ENCODE data around the gene GALT. TPM values are rescaled to one million over a fixed set of nuclear protein-coding genes. Genes with fewer than 3 reads are reported as not detected.

GALT gene
- total and polyA plus RNA-seq, 4 donors = 58.6 to 196 (median 115) TPM

GRCh38 chr9:34669809-34670562 is 23.5 kb downstream of the GALT start:
- Histone ChIP-seq H3K4me1 (ENCODE audit: control insufficient read depth in 4 of 4, insufficient read depth in 4 of 4, low read length in 3 of 4) (peaks cover 2 to 25% (median 14%) of the 10 kb centered on the region in 4 donors), H3K27ac (ENCODE audit: low read depth in 1 of 2, low read length in 2 of 2) (no peak overlapping the region), H3K4me3 (ENCODE audit: low read depth in 1 of 3, low read length in 3 of 3) (no peak overlapping the region), H3K36me3 (ENCODE audit: control insufficient read depth in 4 of 4, insufficient read depth in 3 of 4, low read depth in 1 of 4, low read length in 3 of 4) (peaks cover 0 to 5% (median 0%) of the 10 kb centered on the region in 4 donors), H3K27me3 (ENCODE audit: control insufficient read depth in 4 of 4, insufficient read depth in 4 of 4, low read length in 3 of 4) (no peaks in the 10 kb centered on the region), H3K9me3 (ENCODE audit: control insufficient read depth in 4 of 4, low read length in 3 of 4) (no peaks in the 10 kb centered on the region), H3K9ac (ENCODE audit: low read depth in 1 of 2, low read length in 2 of 2) (no peak overlapping the region)
- 93% methylated on average over 5 of the region's 5 CpGs for WGBS
- no peak for DNase-seq (ENCODE audit: low spot score)
- TF ChIP-seq REST (IDR thresholded peaks at IDR 0.05) (no peak), NR2F2 (IDR thresholded peaks at IDR 0.05) (no peak), FOXA2 (IDR thresholded peaks at IDR 0.05) (no peak), JUND (IDR thresholded peaks at IDR 0.05) (no peak)

GRCh38 chr9:34671307-34671706 is 24.8 kb downstream of the GALT start:
- H3K4me1 ChIP-seq (ENCODE audit: control insufficient read depth in 4 of 4, insufficient read depth in 4 of 4, low read length in 3 of 4) = peaks cover 2 to 21% (median 17%) of the 10 kb centered on the region in 4 donors
- no peak overlapping the region for H3K27ac ChIP-seq (ENCODE audit: low read depth in 1 of 2, low read length in 2 of 2)
- TF ChIP-seq JUND (IDR thresholded peaks at IDR 0.05) (no peak), EGR1 (IDR thresholded peaks at IDR 0.05; ENCODE audit: low read depth in 2 of 2) (no peak), GABPA (IDR thresholded peaks at IDR 0.05 in 1 of 2, conservative IDR thresholded peaks at IDR 0.05 in 1 of 2) (no peak), ZBTB33 (IDR thresholded peaks at IDR 0.05) (no peak), CTCF (IDR thresholded peaks at IDR 0.05; ENCODE audit: low read depth, low read length, missing input control) (no peak), HNF4A (conservative IDR thresholded peaks at IDR 0.05) (no peak), SP1 (IDR thresholded peaks at IDR 0.05) (no peak), RAD21 (IDR thresholded peaks at IDR 0.05) (no peak), YY1 (IDR thresholded peaks at IDR 0.05) (no peak), NR2F2 (IDR thresholded peaks at IDR 0.05) (no peak), FOXA1 (IDR thresholded peaks at IDR 0.05) (no peak), ATF3 (IDR thresholded peaks at IDR 0.05) (no peak), HNF4G (IDR thresholded peaks at IDR 0.05) (no peak), FOXA2 (IDR thresholded peaks at IDR 0.05) (no peak), REST (IDR thresholded peaks at IDR 0.05) (no peak), RXRA (IDR thresholded peaks at IDR 0.05) (no peak), TAF1 (conservative IDR thresholded peaks at IDR 0.05) (no peak), MAX (IDR thresholded peaks at IDR 0.05) (no peak)
- H3K9me3 ChIP-seq (ENCODE audit: control insufficient read depth in 4 of 4, low read length in 3 of 4) = no peaks in the 10 kb centered on the region
- no peak overlapping the region for H3K9ac ChIP-seq (ENCODE audit: low read depth in 1 of 2, low read length in 2 of 2)
- H3K4me3 ChIP-seq (ENCODE audit: low read depth in 1 of 3, low read length in 3 of 3) = no peak overlapping the region
- DNase-seq (ENCODE audit: low spot score) = no peak
- 90% methylated on average over 1 of the region's 1 CpG for WGBS
- no peaks in the 10 kb centered on the region for H3K27me3 ChIP-seq (ENCODE audit: control insufficient read depth in 4 of 4, insufficient read depth in 4 of 4, low read length in 3 of 4)
- peaks cover 0 to 5% (median 0%) of the 10 kb centered on the region in 4 donors for H3K36me3 ChIP-seq (ENCODE audit: control insufficient read depth in 4 of 4, insufficient read depth in 3 of 4, low read depth in 1 of 4, low read length in 3 of 4)

Measured in liver (tissue), 9 donors.